Tibial artery (tissue), 4 donors: ENCODE data around the gene PLCG2.

ENCODE experiments used
- DNase-seq, 2 donors: peaks; one replicate each; pipeline ENCODE4 v3.0.0-alpha.2; 2019
- H3K27ac ChIP-seq, 2 donors: fragments of 200-600 bp; sonication (generic) in 1 of 2; 1 replicate in 1 of 2; 2 replicates in 1 of 2; pipeline ENCODE4 v1.5.1; 2018 to 2019; ENCODE audit warnings: mild to moderate bottlenecking in 1 of 2
- H3K27me3 ChIP-seq, 2 donors: fragments of 200-600 bp; sonication (generic) in 1 of 2; one replicate each; pipeline versions ENCODE4 v1.5.1 to v1.6.0; 2016 to 2019
- H3K36me3 ChIP-seq, 3 donors: fragments of 200-600 bp; sonication (generic) in 2 of 3; one replicate each; pipeline ENCODE4 v1.5.1; 2016 to 2019; ENCODE audit warnings: mild to moderate bottlenecking in 2 of 3
- H3K4me1 ChIP-seq, 4 donors: fragments of 200-600 bp; sonication (generic) in 2 of 4; 1 replicate in 3 of 4; 2 replicates in 1 of 4; pipeline ENCODE4 v1.5.1; 2016 to 2019
- H3K4me3 ChIP-seq, 2 donors: fragments of 200-600 bp; sonication (generic) in 1 of 2; 1 replicate in 1 of 2; 2 replicates in 1 of 2; pipeline ENCODE4 v1.5.1; 2018 to 2019; ENCODE audit warnings: mild to moderate bottlenecking in 2 of 2
- H3K9me3 ChIP-seq, 3 donors: fragments of 200-600 bp; sonication (generic) in 1 of 3; one replicate each; pipeline ENCODE4 v1.5.1; 2016 to 2019
- CTCF ChIP-seq, 2 experiments: fragments of 200-600 bp in 1 of 2; fragments of 450-650 bp in 1 of 2; IDR thresholded peaks; one replicate each; pipeline ENCODE4 v1.5.1; 2017 to 2019; ENCODE audit warnings: antibody characterized with exemption in 2 of 2, mild to moderate bottlenecking in 1 of 2, moderate library complexity in 1 of 2
- intact Hi-C: fragments of 100-400 bp; cut with DNase I; formaldehyde crosslinking; loops from one replicate; pipeline ENCODE4 v1.15.0; 2023; ENCODE audit warnings: low total_unique reads

PLCG2 gene

GRCh38 chr16:81815429-81815766 is 36.3 kb downstream of the PLCG2 start:
- H3K4me3 ChIP-seq = no peak overlapping the region
- H3K4me1 ChIP-seq = no peaks in the 10 kb centered on the region
- peaks cover 0 to 6% (median 0%) of the 10 kb centered on the region in 3 donors for H3K9me3 ChIP-seq
- H3K36me3 ChIP-seq = no peaks in the 10 kb centered on the region
- no peak for TF ChIP-seq CTCF (IDR thresholded peaks at IDR 0.05)
- H3K27ac ChIP-seq = no peak overlapping the region
- H3K27me3 ChIP-seq = no peaks in the 10 kb centered on the region
- intact Hi-C loops = no loop called here
- no peak for DNase-seq

GRCh38 chr16:81816351-81816750 is 37.3 kb downstream of the PLCG2 start:
- no peak for TF ChIP-seq CTCF (IDR thresholded peaks at IDR 0.05)
- Histone ChIP-seq H3K4me3 (no peak overlapping the region), H3K36me3 (no peaks in the 10 kb centered on the region), H3K27me3 (peaks cover 0 to 4% of the 10 kb centered on the region in 2 donors), H3K9me3 (peaks cover 0 to 6% (median 0%) of the 10 kb centered on the region in 3 donors), H3K27ac (no peak overlapping the region), H3K4me1 (no peaks in the 10 kb centered on the region)
- no peak for DNase-seq
- intact Hi-C loops = no loop called here

GRCh38 chr16:81816793-81817210 is 37.7 kb downstream of the PLCG2 start:
- H3K9me3 ChIP-seq = peaks cover 0 to 6% (median 0%) of the 10 kb centered on the region in 3 donors
- intact Hi-C loops = no loop called here
- H3K27me3 ChIP-seq = peaks cover 0 to 4% of the 10 kb centered on the region in 2 donors
- H3K4me3 ChIP-seq = no peak overlapping the region
- H3K36me3 ChIP-seq = no peaks in the 10 kb centered on the region
- H3K4me1 ChIP-seq = no peaks in the 10 kb centered on the region
- no peak overlapping the region for H3K27ac ChIP-seq
- no peak for DNase-seq
- TF ChIP-seq CTCF (IDR thresholded peaks at IDR 0.05) = no peak

GRCh38 chr16:81817296-81817695 is 38.2 kb downstream of the PLCG2 start:
- no peak for TF ChIP-seq CTCF (IDR thresholded peaks at IDR 0.05)
- H3K27ac ChIP-seq = no peak overlapping the region
- no peak for DNase-seq
- peaks cover 0 to 6% (median 0%) of the 10 kb centered on the region in 3 donors for H3K9me3 ChIP-seq
- H3K4me3 ChIP-seq = no peak overlapping the region
- intact Hi-C loops = no loop called here
- peaks cover 0 to 4% of the 10 kb centered on the region in 2 donors for H3K27me3 ChIP-seq
- H3K36me3 ChIP-seq = no peaks in the 10 kb centered on the region
- no peaks in the 10 kb centered on the region for H3K4me1 ChIP-seq

- Histone ChIP-seq H3K4me3 (no peak overlapping the region), H3K27ac (no peak overlapping the region), H3K9me3 (peaks cover 0 to 6% (median 0%) of the 10 kb centered on the region in 3 donors), H3K4me1 (no peaks in the 10 kb centered on the region), H3K36me3 (no peaks in the 10 kb centered on the region), H3K27me3 (peaks cover 0 to 4% of the 10 kb centered on the region in 2 donors)
- DNase-seq = no peak
- intact Hi-C loops = no loop called here
- TF ChIP-seq CTCF (IDR thresholded peaks at IDR 0.05) = no peak
Measured at GRCh38 chr16:81817789-81818567, 38.9 kb downstream of the PLCG2 start.
